ENCODE results near the gene TPSG1. TPM values are rescaled to one million over a fixed set of nuclear protein-coding genes. Genes with fewer than 3 reads are reported as not detected.
"Not testable (repeated sequence)": the region's sequence is repeated elsewhere in the genome, so short reads cannot be mapped to it uniquely, and the experiment has no call there.

Gene TPSG1
- total RNA-seq, 1 experiment from 2014 or later = not detected

DNA sequence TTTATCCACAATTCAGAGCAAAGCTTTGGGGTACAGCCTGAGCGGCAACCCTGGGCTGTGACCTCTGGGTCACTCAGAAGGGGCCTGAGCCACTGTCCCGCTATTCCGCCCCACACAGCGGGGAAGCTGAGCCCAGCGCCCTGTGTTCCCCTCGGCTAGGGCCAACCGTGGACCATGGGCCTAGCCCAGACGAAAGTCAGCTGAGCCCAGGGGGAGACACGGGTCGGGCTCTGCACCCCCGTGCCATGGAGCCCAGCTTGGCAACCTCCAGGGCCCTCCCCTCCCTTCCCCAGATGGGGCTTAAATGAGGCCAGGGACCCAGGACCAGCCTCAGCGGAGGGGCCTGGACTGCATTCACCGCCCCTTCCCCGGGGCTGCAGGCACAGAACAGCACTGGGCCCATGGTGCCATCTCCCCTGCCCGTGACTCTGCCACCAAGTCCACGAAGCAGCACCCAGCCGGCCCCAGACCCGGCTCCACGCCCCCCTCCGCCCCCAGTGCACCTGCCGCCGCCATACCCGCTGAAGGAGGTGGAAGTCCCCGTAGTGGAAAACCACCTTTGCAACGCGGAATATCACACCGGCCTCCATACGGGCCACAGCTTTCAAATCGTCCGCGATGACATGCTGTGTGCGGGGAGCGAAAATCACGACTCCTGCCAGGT, 32.6 kb upstream of the TPSG1 start:
- DNase-seq (ENCODE audit: low read depth) = no peak

- DNase-seq (ENCODE audit: low read depth) = no peak
Observed at GRCh38 chr16:1256874-1257322, 31.8 kb upstream of the TPSG1 start.

GRCh38 chr16:1256296-1256873, 31.3 kb upstream of the TPSG1 start:
- not testable (repeated sequence) for DNase-seq (ENCODE audit: low read depth)

GRCh38 chr16:1255276-1256122, 30.4 kb upstream of the TPSG1 start, which contains the start of gene TPSD1:
Gene TPSD1, plus strand, starts transcription at chr16:1256069. Its CDS starts 212 bp downstream, at chr16:1256281.
- not testable (repeated sequence) for DNase-seq (ENCODE audit: low read depth)

GRCh38 chr16:1254821-1255220, 29.8 kb upstream of the TPSG1 start:
- DNase-seq (ENCODE audit: low read depth) = not testable (repeated sequence)

DNA sequence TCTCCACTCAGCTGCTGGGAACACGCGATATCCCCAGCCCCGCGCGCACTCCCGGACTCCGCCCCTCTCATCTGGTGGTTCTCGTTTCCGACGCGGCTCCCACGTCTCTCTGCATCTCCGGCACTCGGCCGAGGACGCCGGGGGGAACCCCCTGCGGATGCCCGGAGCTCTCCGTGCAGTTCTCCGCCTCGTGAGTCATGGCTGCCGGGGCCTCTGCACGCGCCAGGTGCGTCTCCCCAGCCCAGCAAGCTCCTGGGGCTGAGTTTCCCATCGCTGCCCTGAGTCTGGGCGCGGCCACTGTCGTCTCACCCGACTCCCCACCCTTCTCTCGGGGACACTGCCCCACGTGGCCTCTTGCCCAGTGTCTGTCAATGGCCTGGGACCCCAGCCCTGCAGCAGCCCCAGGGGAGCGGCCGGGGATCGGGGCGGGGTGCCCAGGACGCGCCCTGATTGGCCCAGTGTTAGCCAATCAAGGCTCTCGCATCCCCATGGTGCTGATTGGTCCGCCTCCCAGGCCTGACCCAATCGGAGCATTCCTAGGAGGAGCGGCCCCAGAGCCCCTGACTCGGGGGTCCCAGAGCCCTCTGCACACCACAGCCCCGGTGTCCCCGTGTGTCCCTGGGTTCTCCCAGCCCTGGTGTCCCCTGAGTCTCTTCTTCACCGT, 28.8 kb upstream of the TPSG1 start:
- not testable (repeated sequence) for DNase-seq (ENCODE audit: low read depth)

- DNase-seq (ENCODE audit: low read depth) = not testable (repeated sequence)
Observed at GRCh38 chr16:1249031-1249755, 24.1 kb upstream of the TPSG1 start.

DNA sequence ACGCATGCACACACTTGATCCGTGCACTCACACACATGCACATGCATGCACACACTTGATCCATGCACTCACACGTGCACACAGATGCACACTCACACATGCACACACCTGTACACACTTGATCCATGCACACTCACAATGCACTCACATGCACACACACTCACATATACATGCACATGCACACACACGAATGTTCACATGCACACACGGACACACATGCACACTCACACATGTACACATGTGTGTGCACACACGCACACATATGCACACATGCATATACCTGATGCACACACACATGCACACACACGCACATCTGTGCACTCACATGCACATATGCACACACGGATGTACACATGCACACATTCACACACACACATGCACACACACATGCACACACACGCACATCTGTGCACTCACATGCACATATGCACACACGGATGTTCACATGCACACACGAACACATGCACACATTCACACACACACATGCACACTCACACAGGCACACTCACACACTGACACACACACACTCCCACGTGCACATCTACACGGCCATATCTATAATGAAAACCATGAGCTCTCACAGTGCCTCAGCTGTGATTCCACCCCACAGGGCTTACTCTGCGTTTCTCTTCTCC, 23.0 kb upstream of the TPSG1 start:
- not testable (repeated sequence) for DNase-seq (ENCODE audit: low read depth)

GRCh38 chr16:1245452-1246020, 20.5 kb upstream of the TPSG1 start:
- no peak for DNase-seq (ENCODE audit: low read depth)

DNA sequence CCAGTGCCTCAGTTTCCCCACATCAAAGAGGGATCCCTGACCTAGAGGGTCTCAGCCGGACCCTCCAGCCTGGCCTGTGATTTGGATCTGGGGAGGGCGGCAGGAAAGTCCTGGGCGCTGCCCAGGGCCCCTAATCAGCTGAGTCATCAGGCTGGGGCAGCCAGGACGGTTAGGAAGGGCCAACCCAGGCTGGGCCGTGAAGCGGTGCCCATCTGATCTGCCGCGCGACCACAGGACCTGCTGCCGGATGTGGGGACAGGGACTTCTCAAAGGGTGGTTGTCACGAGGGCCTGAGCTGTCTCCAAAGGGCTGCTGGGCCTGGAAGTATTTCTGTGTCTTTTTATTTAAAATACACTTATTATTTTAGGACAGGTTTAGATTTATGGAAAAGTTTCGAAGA, 19.8 kb upstream of the TPSG1 start:
- DNase-seq (ENCODE audit: low read depth) = peak; percentile 34

DNA sequence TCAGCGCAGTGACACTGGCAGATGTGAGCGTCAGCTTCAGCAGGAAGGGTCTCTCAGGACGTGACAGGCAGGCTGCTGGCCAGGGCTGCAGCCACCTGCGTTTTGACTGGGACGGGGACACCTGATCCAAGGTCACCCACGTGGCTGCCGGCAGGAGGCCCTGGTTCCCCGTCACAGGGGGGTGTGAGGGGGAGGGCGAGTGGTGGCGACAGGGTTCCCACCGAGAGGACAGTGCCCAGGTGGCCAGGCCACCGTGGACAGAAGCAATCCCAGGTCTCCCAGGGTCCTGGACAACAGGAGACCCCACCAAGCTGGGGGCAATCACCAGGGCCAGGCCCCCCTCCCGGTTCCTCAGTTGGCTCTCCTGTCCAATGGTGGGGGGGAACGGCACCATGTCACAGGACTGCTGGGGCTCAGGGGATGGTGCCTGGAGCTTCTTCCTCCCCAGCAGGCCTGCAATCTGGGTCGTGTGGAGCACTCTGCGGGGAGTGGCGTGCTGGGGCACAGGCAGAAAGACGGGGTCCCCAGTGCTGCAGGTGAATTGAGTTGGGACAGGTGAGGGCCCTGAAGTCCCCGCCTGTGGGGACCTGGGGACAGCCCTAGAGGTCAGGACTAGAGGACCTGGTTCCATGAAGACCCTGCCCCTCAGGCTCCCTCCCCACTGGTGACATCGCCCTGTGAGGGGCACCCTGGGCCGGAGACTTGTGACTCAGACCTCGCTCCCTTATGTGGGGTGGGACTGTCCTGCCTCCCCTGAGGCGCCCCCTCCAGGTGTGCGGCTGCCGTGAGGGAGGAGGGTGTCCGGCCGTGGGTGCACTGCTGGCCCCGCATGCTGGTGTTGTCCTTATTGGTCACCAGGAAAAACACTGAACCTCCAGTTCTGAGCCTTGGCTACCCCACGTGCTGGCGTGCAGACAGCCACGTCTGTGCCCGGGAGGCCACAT, 19.1 kb upstream of the TPSG1 start:
- DNase-seq (ENCODE audit: low read depth) = not testable (repeated sequence)

DNA sequence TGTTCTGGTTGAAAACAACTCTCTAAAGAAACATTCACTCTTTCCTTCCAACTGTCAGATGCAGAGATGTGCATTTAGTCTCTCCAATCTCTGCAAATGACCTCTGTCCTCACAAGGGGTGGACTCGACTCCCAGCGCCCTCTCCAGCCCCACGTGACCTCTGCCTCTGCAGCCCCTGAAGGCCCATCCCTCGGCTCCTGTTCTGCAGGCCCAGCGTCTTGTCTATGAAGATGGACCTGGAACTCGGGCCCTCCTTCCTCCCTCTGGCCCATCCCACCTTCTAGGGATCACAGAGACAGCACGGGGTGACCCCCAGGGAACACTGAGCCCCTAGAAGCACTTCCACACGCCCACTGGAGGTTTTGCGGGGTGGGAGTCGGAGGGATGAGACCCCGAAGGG, 18.3 kb upstream of the TPSG1 start:
- DNase-seq (ENCODE audit: low read depth) = not testable (repeated sequence)

DNA sequence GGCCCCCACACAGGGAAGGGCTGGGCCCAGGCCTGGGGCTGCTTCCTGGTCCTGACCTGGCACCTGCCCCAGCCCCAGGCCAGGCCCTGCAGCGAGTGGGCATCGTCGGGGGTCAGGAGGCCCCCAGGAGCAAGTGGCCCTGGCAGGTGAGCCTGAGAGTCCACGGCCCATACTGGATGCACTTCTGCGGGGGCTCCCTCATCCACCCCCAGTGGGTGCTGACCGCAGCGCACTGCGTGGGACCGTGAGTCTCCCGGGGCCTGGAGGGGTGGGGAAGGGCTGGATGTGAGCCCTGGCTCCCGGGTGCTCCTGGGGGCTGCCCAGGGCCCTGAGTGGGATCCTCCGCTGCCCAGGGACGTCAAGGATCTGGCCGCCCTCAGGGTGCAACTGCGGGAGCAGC, 16.0 kb upstream of the TPSG1 start:
- not testable (repeated sequence) for DNase-seq (ENCODE audit: low read depth)

DNA sequence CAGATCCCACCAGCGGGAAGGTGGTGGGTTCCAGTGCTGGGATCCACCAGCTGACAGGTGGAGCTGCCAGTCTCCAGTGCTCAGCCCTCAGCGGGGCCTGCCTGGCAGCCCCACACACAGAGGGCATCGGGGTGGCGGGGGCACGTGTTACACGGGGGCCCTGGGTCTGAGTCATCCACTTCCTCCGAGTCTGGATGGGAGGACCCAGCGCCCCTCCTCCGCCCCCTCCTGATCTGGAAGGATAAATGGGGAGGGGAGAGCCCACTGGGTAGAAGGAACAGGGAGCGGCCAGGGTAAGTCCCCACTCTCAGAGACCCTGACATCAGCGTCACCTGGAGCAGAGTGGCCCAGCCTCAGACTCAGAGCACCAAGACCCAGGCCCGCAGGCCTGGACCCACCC, 15.4 kb upstream of the TPSG1 start, which contains the start of gene TPSAB1:
TPSAB1 (plus strand) TSS at position 270 of the 400 bp plus-strand sequence. CDS start 234 bp downstream, outside the sequence.
- not testable (repeated sequence) for DNase-seq (ENCODE audit: low read depth)

GRCh38 chr16:1239575-1239974, 14.5 kb upstream of the TPSG1 start:
- not testable (repeated sequence) for DNase-seq (ENCODE audit: low read depth)

- not testable (repeated sequence) for DNase-seq (ENCODE audit: low read depth)
Observed at GRCh38 chr16:1238909-1239308, 13.8 kb upstream of the TPSG1 start.

DNA sequence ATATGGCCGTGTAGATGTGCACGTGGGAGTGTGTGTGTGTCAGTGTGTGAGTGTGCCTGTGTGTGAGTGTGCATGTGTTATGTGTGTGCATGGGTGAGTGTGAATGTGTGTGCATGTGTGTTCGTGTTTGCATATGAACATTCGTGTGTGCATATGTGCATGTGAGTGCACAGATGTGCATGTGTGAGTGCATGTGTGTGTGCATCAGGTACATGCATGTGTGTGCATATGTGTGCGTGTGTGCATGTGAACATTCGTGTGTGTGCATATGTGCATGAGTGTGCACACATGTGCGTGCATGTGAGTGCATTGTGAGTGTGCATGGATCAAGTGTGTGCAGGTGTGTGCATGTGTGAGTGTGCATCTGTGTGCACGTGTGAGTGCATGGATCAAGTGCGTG, 12.9 kb upstream of the TPSG1 start:
- no peak for DNase-seq (ENCODE audit: low read depth)

- DNase-seq (ENCODE audit: low read depth) = not testable (repeated sequence)
Observed at GRCh38 chr16:1236659-1237058, 11.6 kb upstream of the TPSG1 start.
